Activated CD8-positive, alpha-beta memory T cell treated with anti-CD3 and anti-CD28 coated beads, Interleukin-2, amount 50 U/mL, for 48 hours (primary cell): ENCODE measurements around the gene LPP.

Experiments used
- DNase-seq: peaks from one replicate; pipeline ENCODE4 v3.0.0-alpha.2; 2020

Gene LPP

GRCh38 chr3:188453431-188454384 is 299.8 kb downstream of the LPP start:
- no peak for DNase-seq

- no peak for DNase-seq
These were observed 301.8 kb downstream of the LPP start for GRCh38 chr3:188455748-188456147.

- DNase-seq: no peak
These were observed 304.8 kb downstream of the LPP start for GRCh38 chr3:188458756-188459155.

GRCh38 chr3:188465311-188465710 is 311.4 kb downstream of the LPP start:
- no peak for DNase-seq

- no peak for DNase-seq
These were observed 314.2 kb downstream of the LPP start for GRCh38 chr3:188468196-188468595.

- no peak for DNase-seq
These were observed 314.7 kb downstream of the LPP start for GRCh38 chr3:188468662-188469061.

- DNase-seq: no peak
These were observed 315.4 kb downstream of the LPP start for GRCh38 chr3:188469228-188469885.

GRCh38 chr3:188470508-188471130 is 316.7 kb downstream of the LPP start:
- no peak for DNase-seq

GRCh38 chr3:188471723-188472122 is 317.8 kb downstream of the LPP start:
- no peak for DNase-seq

GRCh38 chr3:188472336-188472735 is 318.4 kb downstream of the LPP start:
- no peak for DNase-seq

- DNase-seq: no peak
These were observed 319.1 kb downstream of the LPP start for GRCh38 chr3:188473045-188473444.

- DNase-seq: no peak
These were observed 319.8 kb downstream of the LPP start for GRCh38 chr3:188473591-188474288.

GRCh38 chr3:188476935-188477334 is 323.0 kb downstream of the LPP start:
- no peak for DNase-seq

- no peak for DNase-seq
These were observed 326.1 kb downstream of the LPP start for GRCh38 chr3:188480011-188480410.

- no peak for DNase-seq
These were observed 329.0 kb downstream of the LPP start for GRCh38 chr3:188482929-188483328.

- DNase-seq: no peak
These were observed 332.2 kb downstream of the LPP start for GRCh38 chr3:188486126-188486525.

- no peak for DNase-seq
These were observed 333.0 kb downstream of the LPP start for GRCh38 chr3:188486952-188487351.

- no peak for DNase-seq
These were observed 333.7 kb downstream of the LPP start for GRCh38 chr3:188487652-188488051.

GRCh38 chr3:188488801-188489200 is 334.8 kb downstream of the LPP start:
- DNase-seq: no peak

- DNase-seq: no peak
These were observed 335.9 kb downstream of the LPP start for GRCh38 chr3:188489639-188490405.

- no peak for DNase-seq
These were observed 336.5 kb downstream of the LPP start for GRCh38 chr3:188490416-188490815.

GRCh38 chr3:188491276-188491687 is 337.3 kb downstream of the LPP start:
- no peak for DNase-seq
